Skin of body (tissue), 2 donors: Measurements from ENCODE around the gene NFKB1. TPM values are rescaled to one million over a fixed set of nuclear protein-coding genes. Genes with fewer than 3 reads are reported as not detected.
"Not testable (repeated sequence)": the region's sequence is repeated elsewhere in the genome, so short reads cannot be mapped to it uniquely, and the experiment has no call there.

ENCODE experiments used
- DNase-seq: peaks from one replicate; lab custom pipeline; 2025; lab: John Stamatoyannopoulos, UW
- total RNA-seq: library from RNA; depleted of rRNA; stranded (reverse); fragments of >200 nt; gene quantifications from one replicate; pipeline ENCODE4 v1.2.3, GENCODE V29; 2014

NFKB1 gene
- total RNA-seq, 1 donor from 2014 or later = 36.2 TPM

DNA sequence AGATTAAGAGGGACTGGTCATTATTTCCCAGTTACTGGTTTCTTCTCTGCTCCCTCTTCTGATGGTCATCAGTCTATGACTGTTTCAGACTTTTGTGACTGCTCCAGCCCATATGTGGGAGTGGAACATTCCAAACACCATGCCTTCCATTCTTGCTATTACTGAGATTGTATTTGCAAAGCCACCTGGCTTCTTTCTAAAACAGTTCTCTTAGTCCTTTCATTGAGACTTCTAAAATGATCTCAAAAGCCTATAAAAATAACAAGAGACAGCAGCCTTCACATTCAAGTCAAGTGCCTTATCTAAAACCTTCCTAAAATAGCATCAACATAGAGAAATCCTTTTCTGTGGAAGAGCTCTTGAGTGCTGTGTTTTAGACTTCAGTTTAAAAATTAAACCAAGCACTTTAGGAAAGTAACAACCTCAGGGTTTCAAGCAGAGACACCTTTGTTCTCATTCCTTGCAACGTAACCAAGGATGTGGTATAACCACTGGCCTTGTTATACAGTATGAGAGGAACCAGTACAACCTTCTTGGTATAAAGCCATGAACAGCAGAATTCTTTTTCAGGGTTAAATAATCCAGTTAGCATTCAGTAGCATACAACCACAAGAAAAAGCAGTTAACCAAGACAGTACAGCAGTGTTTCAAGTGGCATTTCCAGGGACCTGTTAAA, 97.1 kb downstream of the NFKB1 start:
- DNase-seq = no peak

DNA sequence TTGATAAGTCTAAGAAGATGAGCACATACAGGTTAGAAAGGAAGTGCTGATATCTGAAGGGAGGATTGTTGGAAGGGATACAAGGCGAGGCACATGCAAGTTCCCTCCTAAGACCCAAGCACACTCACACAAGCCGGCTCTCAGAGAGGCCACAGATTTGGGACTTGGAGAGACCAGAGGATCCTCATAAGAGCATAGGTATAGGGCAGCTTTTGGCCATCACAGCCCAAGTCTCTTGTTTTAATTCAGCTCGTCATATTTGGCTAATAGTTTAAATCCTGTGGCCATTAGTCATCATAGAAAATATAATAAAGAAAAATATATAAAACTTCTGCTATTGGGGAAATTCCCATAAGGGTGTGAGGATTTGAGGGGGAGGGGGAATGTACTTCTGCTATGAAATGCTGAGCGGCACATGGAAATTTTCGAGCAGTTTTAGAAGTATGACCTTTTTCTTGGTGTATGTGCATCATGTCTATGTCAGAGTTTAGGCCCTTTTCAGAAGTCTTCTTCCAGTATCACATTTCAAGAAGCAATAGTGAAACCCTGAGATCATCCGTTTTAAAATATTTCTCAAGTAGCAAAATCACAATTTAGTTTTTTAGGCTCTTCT, 97.7 kb downstream of the NFKB1 start:
- no peak for DNase-seq

DNA sequence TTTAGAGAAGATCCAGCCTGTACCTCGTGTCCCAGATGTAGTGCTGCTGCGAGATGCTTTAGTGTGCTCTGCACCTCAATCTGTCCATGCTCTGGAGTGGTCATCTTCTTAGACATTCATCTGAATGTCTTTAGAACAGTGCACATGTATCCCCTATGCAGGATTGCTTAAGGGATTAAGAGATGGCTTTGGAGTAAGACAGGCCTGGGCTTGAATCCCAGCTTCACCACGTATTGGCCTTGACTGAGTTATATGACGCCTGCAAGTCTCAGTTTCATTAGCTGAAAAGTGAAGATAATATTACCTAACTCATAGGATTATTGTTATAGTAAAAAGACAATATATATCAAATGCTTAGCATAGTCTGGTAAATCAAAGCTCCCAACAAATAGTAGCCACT, 98.3 kb downstream of the NFKB1 start:
- no peak for DNase-seq

DNA sequence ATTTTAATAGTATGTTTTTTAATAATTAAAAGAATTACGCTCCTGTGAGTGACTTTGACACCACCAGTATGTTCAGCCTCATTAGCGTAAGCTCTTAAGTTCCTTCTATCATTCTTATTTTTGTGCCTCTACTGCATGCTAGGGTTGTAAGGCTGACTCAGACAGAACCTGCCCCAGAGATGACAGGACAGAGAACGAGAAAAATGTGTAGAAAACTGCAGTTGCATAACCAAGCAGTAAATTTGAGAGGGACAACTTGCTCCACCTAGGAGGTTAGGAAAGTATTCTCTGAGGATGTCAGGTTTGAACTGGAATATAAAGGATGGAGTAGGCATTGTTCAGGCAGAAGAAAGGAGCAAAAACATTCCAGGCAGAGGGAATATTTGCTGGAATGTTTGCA, 98.7 kb downstream of the NFKB1 start:
- no peak for DNase-seq

DNA sequence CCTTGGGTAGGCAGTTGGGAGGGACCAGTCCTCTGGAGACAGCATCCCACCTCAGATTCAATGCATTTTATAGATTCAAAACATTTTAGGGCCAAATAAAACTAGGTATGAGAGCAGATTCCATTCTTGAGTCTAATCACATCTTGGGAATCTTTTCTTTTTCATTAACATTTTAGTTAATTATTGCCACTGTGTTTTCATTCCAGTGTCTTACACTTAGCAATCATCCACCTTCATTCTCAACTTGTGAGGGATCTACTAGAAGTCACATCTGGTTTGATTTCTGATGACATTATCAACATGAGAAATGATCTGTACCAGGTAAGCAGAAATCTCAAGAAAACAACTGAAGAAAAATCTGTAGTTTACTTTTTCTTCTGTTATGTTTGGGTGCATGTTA, 99.5 kb downstream of the NFKB1 start:
- no peak for DNase-seq

DNA sequence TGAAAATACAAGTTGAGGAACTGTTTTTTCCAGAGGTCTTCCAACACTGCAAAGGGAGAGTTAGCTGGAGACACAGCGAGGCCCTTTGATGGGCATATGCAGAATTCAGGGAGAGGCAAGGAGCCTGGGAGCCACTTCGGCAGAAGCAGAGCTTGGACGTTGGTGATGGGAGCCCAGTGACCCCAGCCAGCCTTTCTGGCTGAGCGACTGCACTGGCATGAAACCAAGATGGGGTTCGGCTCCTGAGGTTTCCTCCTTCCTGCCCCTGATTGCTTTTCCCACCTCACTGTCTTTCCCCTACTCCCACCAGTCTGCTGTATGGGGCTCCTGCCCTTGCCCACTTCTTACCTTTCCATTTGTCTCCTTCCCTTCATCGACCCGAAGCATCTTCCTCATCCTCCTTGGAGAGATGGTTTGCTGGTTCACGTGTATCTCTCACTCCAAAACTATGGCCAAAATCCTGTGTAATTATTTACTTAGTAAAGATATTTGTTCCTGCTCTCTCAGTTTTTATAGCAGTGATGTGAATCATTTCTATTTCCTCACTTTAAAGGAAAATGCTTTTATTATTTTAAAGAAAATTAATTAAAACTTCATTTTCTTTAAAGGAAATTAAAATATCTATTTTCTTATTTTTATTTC, 100.5 kb downstream of the NFKB1 start:
- DNase-seq = no peak

DNA sequence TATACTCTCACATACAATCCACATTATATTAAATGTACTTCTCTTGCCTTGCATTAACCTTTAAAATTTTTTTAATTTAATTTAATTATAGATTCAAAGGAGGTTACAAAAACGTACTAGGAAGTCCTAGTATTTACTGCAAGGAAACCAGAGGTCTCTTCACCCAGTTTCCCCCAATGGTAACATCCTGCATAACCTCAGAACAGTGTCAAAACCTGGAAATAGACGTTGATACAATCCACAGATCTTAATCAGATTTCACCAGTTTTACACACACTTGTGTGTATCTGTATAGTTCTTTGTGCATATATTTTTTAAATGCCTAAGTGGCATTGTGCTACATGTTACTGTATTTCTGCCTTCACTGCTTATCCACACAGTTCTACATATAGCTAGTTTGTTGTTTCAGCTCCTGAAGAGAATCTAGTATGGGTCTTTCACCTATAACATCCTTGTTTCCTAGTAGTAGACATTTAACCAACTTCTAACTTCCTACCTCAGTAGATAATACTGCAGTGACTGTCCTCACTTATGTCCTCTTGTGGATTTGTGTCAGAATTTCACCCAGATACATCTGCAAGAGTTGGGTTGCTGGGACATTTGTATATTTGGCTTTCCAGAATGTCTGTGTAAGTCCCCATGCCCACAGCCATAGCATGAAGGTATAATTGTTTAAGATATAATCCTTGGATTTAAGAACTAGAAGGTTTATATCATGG, 103.2 kb downstream of the NFKB1 start:
- no peak for DNase-seq

DNA sequence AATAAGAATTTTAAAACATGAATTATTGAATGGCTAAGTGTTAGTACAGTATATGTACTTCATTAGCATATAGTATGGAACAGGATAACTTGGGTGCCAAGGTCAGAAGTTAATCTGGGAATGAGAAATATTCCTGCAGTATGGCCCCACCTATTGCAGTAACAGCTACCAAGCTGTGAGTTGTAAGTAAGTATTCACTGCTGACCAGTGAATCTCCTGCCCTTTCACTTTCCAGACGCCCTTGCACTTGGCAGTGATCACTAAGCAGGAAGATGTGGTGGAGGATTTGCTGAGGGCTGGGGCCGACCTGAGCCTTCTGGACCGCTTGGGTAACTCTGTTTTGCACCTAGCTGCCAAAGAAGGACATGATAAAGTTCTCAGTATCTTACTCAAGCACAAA, 105.1 kb downstream of the NFKB1 start:
- DNase-seq = no peak

DNA sequence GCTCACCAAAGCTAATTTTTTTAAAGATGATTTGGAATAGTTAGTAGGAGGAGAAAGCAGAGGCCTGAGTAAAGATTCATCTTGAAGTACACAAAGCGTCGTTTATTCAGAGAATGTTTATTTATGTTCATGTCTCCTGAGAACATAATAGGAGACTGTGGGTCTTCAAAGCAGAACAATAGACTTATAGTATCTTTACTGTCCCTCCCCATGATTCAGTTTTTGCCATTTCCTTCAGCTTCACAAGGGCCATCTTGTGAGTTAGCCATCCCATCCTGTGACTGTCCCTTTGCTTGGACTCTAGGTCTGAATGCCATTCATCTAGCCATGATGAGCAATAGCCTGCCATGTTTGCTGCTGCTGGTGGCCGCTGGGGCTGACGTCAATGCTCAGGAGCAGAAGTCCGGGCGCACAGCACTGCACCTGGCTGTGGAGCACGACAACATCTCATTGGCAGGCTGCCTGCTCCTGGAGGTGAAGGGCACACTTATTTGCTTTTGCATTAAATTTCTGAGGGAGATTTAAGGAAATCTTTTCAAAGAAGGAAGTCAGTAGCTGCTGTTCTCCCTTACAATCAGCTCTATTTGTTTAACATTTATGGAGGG, 105.8 kb downstream of the NFKB1 start:
- no peak for DNase-seq

DNA sequence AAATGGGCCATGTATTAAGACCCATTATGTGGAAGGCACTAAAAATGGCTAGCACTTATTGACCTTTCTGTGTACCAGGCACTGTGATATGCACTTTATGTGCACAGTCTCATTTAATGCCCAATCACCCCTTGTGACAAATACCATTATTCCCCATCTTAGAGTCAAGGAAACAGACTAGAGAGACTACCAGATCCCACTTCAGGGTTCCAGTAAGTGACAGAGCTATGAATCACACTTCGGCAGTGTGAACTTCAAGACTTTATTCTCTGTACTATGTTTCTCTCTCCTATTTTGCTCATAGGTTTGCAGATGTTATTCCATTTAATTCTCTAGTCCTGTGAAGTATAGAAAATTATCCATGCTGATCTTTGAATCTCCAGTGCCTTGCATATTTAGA, 107.0 kb downstream of the NFKB1 start:
- DNase-seq = no peak

DNA sequence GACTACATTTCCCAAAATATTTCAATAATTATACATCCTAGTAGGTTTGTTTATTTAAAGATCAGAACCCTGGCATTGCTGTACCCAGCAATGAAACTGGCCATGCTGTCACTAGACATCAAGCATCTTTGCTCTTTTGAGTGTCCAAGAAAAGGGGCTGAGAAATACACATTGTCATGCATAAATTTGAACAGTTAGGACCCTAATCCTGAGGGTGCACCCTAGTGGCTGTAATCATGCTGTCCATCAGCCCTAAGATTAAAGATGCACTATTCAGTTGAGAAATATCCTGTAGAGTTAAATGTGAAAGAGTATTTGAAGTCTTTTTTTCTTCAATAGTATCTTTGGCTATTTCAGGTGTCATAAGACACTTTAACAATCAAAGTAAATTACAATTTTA, 108.8 kb downstream of the NFKB1 start:
- DNase-seq = no peak

DNA sequence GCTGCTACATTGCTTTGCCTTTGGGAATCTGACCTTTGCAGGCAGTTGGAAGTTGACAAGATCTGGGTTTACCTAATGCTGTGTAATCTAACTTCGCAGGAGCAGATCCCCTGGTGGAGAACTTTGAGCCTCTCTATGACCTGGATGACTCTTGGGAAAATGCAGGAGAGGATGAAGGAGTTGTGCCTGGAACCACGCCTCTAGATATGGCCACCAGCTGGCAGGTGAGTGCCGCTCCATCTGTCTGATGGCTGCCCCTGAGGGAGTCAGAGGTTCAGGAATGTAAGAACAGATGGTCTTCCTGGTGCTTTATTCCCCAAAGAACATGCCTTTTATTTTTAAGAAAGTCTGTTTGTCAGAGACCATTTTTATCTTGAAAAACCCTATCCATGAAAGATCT, 109.3 kb downstream of the NFKB1 start:
- no peak for DNase-seq

DNA sequence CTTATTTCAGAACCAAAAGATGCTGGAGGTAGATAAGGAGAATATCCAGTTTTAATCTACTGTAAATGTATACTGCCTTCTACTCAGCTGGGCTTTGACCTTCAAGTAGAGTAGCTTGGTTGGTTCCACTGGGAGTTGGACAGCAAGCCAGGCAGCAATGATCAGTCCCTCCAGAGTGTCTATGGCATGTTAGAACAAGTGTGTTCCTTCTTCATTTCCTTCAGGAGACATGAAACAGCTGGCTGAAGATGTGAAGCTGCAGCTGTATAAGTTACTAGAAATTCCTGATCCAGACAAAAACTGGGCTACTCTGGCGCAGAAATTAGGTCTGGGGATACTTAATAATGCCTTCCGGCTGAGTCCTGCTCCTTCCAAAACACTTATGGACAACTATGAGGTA, 111.1 kb downstream of the NFKB1 start:
- DNase-seq = no peak

DNA sequence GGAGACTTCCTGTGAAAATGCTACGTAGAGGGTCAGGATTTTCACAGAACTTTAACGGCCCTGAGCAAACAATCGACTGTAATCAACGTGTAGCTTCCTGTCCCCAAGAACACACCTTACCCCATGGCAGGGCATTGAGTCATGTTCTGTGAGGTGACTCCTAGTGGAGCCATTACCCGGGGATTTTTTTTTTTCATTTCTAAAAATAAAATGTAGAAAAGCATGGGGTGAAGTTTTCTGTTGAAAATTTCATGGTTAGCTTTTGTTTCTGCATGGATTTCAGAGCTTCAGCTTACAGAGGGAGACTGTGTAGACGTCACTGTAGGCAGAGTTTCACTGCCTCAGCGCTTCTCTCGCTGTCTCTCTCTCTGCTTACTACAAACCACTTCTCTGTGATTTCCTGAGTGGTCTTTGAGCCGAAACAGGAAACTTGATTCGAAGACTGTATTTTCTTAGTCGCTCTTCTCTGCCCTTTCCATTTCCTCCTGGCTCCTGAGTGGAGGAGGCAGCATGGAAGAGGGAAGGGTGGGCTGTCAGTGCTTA, 111.7 kb downstream of the NFKB1 start:
- DNase-seq = no peak

DNA sequence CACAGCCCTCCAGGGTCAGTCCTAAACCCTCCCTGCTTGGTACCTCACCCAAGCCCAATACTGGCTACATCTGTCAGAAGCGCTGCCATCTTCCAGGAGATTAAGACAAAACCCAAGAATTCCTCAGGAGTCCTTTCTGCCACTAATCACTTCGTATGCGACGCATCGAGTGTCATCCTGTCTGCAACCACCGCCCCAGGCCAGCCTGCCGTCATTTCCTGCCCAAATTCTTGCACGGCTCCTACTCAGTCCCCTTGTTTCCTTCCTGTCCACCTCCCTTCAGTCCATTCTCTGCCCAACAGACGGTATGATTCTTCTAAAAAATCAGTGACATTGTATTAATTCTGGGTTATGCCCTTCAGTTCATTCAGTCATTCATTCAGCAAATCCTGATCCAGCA, 113.6 kb downstream of the NFKB1 start:
- no peak for DNase-seq

DNA sequence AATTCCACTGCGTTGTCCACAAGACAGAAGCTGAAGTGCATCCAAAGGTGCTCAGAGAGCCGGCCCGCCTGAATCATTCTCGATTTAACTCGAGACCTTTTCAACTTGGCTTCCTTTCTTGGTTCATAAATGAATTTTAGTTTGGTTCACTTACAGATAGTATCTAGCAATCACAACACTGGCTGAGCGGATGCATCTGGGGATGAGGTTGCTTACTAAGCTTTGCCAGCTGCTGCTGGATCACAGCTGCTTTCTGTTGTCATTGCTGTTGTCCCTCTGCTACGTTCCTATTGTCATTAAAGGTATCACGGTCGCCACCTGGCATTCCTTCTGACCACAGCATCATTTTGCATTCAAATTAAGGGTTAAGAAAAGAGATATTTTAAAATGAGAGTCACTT, 115.5 kb downstream of the NFKB1 start:
- DNase-seq = no peak

DNA sequence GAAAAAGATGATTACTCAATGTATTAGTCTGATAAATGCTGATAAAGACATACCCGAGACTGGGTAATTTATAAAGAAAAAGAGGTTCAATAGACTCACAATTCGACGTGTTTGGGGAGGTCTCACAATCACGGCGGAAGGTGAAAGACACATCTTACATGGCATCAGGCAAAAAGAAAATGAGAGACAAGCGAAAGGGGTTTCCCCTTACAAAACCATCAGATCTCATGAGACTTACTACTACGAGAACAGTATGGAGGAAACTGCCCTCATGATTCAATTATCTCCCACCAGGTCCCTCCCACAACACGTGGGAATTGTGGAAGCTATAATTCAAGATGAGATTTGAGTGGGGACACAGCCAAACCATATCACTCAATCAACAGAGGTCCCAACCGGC, 117.9 kb downstream of the NFKB1 start:
- not testable (repeated sequence) for DNase-seq

DNA sequence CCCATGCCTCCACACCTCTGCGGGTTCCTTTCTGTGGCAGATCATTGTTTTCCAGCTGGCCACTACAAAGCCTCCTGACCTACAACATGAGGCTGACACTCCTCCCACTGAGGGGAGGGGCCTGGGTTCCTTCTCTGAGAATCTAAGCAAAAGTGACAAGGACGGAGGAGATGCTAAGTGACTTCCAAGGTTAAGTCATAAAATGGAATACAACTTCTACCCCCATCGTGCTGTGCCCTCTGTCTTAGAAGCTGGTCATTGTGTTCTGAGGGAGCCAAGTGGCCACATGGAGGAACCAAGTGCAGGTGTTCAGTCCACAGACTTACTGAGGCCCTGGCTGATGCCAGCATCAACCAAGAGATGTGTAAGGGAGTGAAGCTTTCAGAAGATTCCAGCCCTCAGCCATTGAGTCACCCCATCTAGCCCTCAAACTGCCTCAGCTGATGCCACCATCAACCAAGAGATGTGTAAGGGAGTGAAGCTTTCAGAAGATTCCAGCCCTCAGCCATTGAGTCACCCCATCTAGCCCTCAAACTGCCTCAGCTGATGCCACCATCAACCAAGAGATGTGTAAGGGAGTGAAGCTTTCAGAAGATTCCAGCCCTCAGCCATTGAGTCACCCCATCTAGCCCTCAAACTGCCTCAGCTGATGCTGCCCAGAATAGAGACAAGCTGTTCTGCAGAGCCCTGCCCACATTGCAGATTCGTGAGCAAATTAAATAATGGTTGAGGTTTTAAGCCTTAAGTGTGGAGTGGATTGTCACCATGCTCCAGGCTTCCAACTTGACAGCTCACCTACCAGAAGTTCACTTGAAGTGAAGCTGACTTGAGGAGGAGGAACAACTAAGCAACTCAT, 118.8 kb downstream of the NFKB1 start:
- DNase-seq = not testable (repeated sequence)

DNA sequence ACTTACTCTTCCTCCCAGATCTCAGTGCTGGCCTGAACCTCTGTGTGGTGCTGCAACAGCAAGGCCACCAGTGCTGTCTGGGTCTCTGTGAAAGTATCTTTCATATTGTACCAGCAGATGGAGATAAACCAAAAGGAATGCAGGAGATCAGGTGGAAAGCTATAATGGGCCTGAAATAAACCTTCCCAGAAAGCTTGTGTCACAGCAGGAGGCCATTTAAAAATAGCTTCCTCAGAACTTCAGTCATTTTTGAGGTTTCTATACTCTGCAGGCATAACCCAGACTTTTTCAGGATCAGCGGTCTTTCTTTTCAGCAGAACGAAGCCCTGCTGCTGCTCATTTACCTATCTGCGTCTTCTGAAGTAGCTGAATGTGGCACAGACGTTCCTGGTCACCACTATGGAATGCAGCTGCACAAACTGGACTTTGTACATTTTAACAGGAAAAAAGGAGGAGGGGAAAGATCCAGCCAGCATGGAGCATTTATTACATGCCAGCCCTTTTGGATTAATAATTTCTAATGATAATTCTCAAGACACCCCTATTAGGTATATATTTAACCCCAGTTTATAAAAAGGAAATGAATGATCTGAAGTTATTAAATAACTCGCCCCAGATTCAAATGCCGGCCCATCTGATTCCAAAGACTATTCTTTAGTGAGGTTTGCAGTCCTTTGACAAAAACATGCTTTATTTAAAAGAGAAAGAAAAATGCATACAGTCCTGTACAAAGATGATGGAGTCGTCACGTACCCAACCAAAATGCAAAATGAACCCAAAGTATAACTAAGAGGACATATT, 119.7 kb downstream of the NFKB1 start:
- DNase-seq = peak; percentile 33

DNA sequence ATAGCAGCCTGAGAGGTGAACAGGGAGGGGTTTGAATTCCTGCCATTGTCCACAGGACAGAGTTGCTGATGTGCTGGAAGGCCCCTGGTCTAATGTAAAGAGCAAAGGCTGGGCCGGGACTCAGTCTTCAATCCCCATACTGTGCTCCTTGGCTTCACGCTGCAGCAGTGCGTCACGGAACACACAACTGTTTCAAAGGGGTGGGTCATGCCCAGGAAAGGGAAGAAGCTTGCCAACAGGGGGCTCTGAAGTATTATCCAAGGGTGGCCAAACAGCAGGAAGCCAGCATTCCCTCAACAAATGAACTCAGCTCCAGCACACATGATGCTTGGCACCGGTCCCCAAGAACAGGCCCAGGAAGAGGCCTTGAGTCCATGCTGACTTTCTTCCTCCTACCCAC, 122.5 kb downstream of the NFKB1 start:
- DNase-seq = no peak
